CD4-positive, alpha-beta T cell (primary cell): ENCODE results near the gene NCK2. TPM values are rescaled to one million over a fixed set of nuclear protein-coding genes. Genes with fewer than 3 reads are reported as not detected.

Experiments
- ATAC-seq: fragments of 200-7000 bp; cut with Tn5 transposase; one replicate; pipeline ENCODE4 v1.10.0; 2022; ENCODE audit warnings: mild to moderate bottlenecking; ENCODE audit not compliant: poor library complexity
- CTCF ChIA-PET: fragments of 350-600 bp; sonication (Branson Sonifier 250); formaldehyde crosslinking; loops from one replicate; lab custom pipeline; 2021; ENCODE audit warnings: antibody characterized with exemption, inconsistent platforms; lab: Charles Lee
- POLR2A ChIA-PET: fragments of 350-600 bp; sonication (Branson Sonifier 250); formaldehyde crosslinking; loops from one replicate; lab custom pipeline; 2021; ENCODE audit warnings: antibody characterized with exemption, inconsistent platforms; lab: Charles Lee
- DNase-seq, 14 experiments: peaks; one replicate each; pipeline ENCODE4 v3.0.0-alpha.2; 2013 to 2020; ENCODE audit warnings: mixed read lengths in 2 of 14
- H3K27ac ChIP-seq, 2 donors: one replicate each; pipeline versions ENCODE4 v1.5.1 to v1.7.0; 2013; ENCODE audit warnings: low read length in 2 of 2, low read depth in 1 of 2, mild to moderate bottlenecking in 1 of 2
- H3K27me3 ChIP-seq, 2 experiments: 1 replicate in 1 of 2; 2 replicates in 1 of 2; pipeline versions ENCODE4 v1.6.1 to v1.7.0; 2013; ENCODE audit warnings: low read length in 2 of 2, control low read depth in 1 of 2, mild to moderate bottlenecking in 1 of 2, moderate library complexity in 1 of 2; ENCODE audit not compliant: insufficient read depth in 2 of 2, control insufficient read depth in 1 of 2
- H3K36me3 ChIP-seq: one replicate; pipeline ENCODE4 v1.6.1; 2013; ENCODE audit warnings: low read length, control low read depth; ENCODE audit not compliant: insufficient read depth
- H3K4me1 ChIP-seq: one replicate; pipeline ENCODE4 v1.6.1; 2013; ENCODE audit warnings: low read length, control low read depth; ENCODE audit not compliant: insufficient read depth
- H3K4me3 ChIP-seq: one replicate; pipeline ENCODE4 v1.5.1; 2013; ENCODE audit warnings: mild to moderate bottlenecking, low read length, moderate library complexity
- H3K9me3 ChIP-seq, 2 experiments: 1 replicate in 1 of 2; 2 replicates in 1 of 2; pipeline versions ENCODE4 v1.6.1 to v1.7.0; 2013; ENCODE audit warnings: low read length in 2 of 2, mild to moderate bottlenecking in 2 of 2, control low read depth in 1 of 2, moderate library complexity in 1 of 2; ENCODE audit not compliant: control insufficient read depth in 1 of 2, insufficient read depth in 1 of 2
- H3K27ac Mint-ChIP-seq: one replicate; pipeline ENCODE4 v1.8.0; 2020; ENCODE audit warnings: mixed read lengths
- H3K27me3 Mint-ChIP-seq: one replicate; pipeline ENCODE4 v1.8.0; 2021; ENCODE audit warnings: mixed read lengths
- H3K36me3 Mint-ChIP-seq: one replicate; pipeline ENCODE4 v1.8.0; 2021; ENCODE audit warnings: low read depth, mixed read lengths
- H3K4me1 Mint-ChIP-seq: one replicate; pipeline ENCODE4 v1.8.0; 2021; ENCODE audit warnings: low read depth, mixed read lengths
- H3K4me3 Mint-ChIP-seq: one replicate; pipeline ENCODE4 v1.8.0; 2020; ENCODE audit warnings: mild to moderate bottlenecking, mixed read lengths
- H3K9me3 Mint-ChIP-seq: one replicate; pipeline ENCODE4 v1.8.0; 2020; ENCODE audit warnings: mixed read lengths
- intact Hi-C, 2 experiments: fragments of 100-400 bp; cut with DNase I in 1 of 2; cut with micrococcal nuclease in 1 of 2; formaldehyde crosslinking; loops; one replicate each; pipeline versions ENCODE4 v1.15.1 to v1.9.0; 2023 to 2025; cut with DNase I, micrococcal nuclease
- total RNA-seq, 174 experiments: library from RNA in 2 of 174; stranded (reverse) in 2 of 174; gene quantifications; one replicate each; pipeline ENCODE4 v1.2.3 and lab custom pipeline; 2021 to 2026
- TF ChIP-seq, protein P1 (sequence below): fragments of 200-600 bp; IDR thresholded peaks from one replicate; pipeline ENCODE4 v1.8.0; 2022; ENCODE audit warnings: antibody characterized with exemption, mild to moderate bottlenecking

Gene NCK2
- total RNA-seq, 2 experiments from 2014 or later: 92.1 to 92.3 TPM

DNA sequence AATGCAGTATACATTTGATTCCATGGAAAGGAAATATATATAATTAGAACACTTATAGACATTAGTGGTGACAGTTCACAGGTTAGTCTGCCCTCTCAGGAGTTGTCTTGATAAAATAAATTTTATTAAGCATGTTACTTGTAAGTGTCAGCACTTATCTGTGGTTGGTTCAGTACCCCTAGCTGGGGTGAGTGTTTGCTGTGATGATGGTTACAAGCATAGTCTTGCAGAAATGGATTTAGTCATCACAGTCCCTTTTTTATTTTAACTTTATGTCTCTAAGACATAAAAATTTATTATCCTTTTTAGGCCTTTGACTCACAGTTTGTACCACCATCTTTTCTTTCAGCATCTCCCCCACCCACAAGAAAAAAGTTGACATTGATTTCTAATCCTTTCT lies 52.1 kb downstream of the NCK2 start:
- Mint-ChIP-seq H3K36me3 (peaks cover 30% of the 10 kb centered on the region), H3K4me3 (peak overlapping the region; percentile 88), H3K27me3 (no peaks in the 10 kb centered on the region), H3K27ac (peak overlapping the region; percentile 98), H3K9me3 (no peaks in the 10 kb centered on the region), H3K4me1 (peaks cover 92% of the 10 kb centered on the region)
- intact Hi-C loops: loop anchor here (2.0 to 5.0 kb wide), 6 partner anchors 14 to 301 kb away; no protein-coding TSS in a partner anchor
- no peaks in the 10 kb centered on the region for H3K9me3 ChIP-seq
- H3K36me3 ChIP-seq: peaks cover 6% of the 10 kb centered on the region
- DNase-seq: peak in 1 of 14 experiments; percentile 32
- CTCF ChIA-PET: interaction anchor here (1.6 kb wide), 1 partner anchor 50 kb away, joined by 5 read pairs; no protein-coding TSS in a partner anchor
- no peaks in the 10 kb centered on the region for H3K27me3 ChIP-seq
- H3K27ac ChIP-seq: peak overlapping the region; percentile 52 to 81
- POLR2A ChIA-PET: interaction anchor here (2.6 to 6.3 kb wide), 7 partner anchors 18 to 298 kb away, joined by 9 to 58 read pairs (median 26); no protein-coding TSS in a partner anchor
- H3K4me3 ChIP-seq: peak overlapping the region; percentile 13
- H3K4me1 ChIP-seq: peaks cover 85% of the 10 kb centered on the region
- peak; percentile 8 for ATAC-seq
- TF ChIP-seq, protein P1, sequence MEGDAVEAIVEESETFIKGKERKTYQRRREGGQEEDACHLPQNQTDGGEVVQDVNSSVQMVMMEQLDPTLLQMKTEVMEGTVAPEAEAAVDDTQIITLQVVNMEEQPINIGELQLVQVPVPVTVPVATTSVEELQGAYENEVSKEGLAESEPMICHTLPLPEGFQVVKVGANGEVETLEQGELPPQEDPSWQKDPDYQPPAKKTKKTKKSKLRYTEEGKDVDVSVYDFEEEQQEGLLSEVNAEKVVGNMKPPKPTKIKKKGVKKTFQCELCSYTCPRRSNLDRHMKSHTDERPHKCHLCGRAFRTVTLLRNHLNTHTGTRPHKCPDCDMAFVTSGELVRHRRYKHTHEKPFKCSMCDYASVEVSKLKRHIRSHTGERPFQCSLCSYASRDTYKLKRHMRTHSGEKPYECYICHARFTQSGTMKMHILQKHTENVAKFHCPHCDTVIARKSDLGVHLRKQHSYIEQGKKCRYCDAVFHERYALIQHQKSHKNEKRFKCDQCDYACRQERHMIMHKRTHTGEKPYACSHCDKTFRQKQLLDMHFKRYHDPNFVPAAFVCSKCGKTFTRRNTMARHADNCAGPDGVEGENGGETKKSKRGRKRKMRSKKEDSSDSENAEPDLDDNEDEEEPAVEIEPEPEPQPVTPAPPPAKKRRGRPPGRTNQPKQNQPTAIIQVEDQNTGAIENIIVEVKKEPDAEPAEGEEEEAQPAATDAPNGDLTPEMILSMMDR: no peak

DNA sequence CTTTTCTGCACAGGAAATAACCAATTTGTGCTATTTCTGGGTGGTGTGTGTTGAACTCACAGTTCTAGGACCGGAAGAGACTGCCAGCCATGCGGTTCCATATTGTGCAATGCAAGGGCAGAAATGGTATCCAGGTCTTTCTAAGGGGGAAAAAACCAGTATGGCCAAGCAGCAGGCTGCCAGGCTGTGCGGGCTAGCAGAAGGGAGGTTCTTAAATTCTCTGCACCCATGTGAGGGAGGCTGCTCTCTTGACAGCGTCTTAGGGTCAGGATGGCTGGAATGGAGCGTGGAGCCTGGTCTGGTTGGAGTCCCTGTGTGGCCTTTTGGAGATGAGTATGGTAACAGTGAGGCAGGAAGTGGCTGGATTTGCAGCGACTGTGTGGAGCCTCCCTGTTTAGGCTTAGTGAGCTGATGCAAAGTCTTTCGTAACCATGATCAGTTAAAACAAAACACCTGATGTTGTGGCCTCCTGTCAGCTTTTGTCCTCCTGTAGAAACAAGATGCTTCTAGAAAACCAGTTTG lies 52.6 kb downstream of the NCK2 start:
- Mint-ChIP-seq H3K4me1 (peaks cover 92% of the 10 kb centered on the region), H3K9me3 (no peaks in the 10 kb centered on the region), H3K27ac (peak overlapping the region; percentile 98), H3K36me3 (peaks cover 30% of the 10 kb centered on the region), H3K27me3 (no peaks in the 10 kb centered on the region), H3K4me3 (peak overlapping the region; percentile 77)
- TF ChIP-seq, protein P1: no peak
- Histone ChIP-seq H3K9me3 (no peaks in the 10 kb centered on the region), H3K27me3 (no peaks in the 10 kb centered on the region), H3K27ac (peak overlapping the region; percentile 52 to 81), H3K4me1 (peaks cover 88% of the 10 kb centered on the region), H3K36me3 (peaks cover 11% of the 10 kb centered on the region), H3K4me3 (peak overlapping the region; percentile 13)
- intact Hi-C loops: loop anchor here (2.0 to 5.0 kb wide), 6 partner anchors 15 to 300 kb away; no protein-coding TSS in a partner anchor
- ChIA-PET CTCF (interaction anchor here (0.8 to 1.8 kb wide), 4 partner anchors 10 to 288 kb away, joined by 3 to 7 read pairs (median 4); no protein-coding TSS in a partner anchor), POLR2A (interaction anchor here (0.6 to 6.3 kb wide), 18 partner anchors 8 to 363 kb away, joined by 3 to 58 read pairs (median 10); no protein-coding TSS in a partner anchor)
- DNase-seq (peak in 4 of 14 experiments; percentile 51 to 84 (median 68)), ATAC-seq (peak; percentile 24)

DNA sequence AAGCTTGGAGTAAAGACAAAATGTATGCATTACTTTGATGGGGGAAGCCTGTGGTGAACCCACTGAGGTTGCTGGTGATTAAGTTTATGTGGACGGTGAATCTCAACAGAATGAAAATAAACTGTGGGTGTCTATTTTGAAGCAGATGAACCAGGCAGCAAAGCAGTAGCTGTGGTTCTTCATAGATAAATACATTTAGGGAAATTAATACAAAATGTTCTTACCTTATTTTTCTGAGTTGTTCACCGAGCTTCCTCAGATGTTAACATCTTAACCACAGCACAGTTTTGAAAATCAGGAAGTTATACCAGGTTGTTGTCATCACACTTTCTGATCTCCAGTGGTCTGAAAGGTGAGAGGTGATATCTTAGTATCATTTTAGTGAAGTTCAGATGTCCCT lies 53.9 kb downstream of the NCK2 start:
- H3K9me3 ChIP-seq: no peaks in the 10 kb centered on the region
- H3K9me3 Mint-ChIP-seq: no peaks in the 10 kb centered on the region
- no peaks in the 10 kb centered on the region for H3K27me3 Mint-ChIP-seq
- intact Hi-C loops: loop anchor here (1.0 to 5.0 kb wide), 5 partner anchors 10 to 299 kb away; no protein-coding TSS in a partner anchor
- H3K4me1 ChIP-seq: peaks cover 88% of the 10 kb centered on the region
- peaks cover 10% of the 10 kb centered on the region for H3K36me3 ChIP-seq
- ATAC-seq (peak; percentile 11), DNase-seq (peak in 4 of 14 experiments; percentile 47 to 87 (median 78))
- no peaks in the 10 kb centered on the region for H3K27me3 ChIP-seq
- H3K4me1 Mint-ChIP-seq: peaks cover 92% of the 10 kb centered on the region
- H3K36me3 Mint-ChIP-seq: peaks cover 29% of the 10 kb centered on the region
- TF ChIP-seq, protein P1: no peak
- peak overlapping the region; percentile 13 for H3K4me3 ChIP-seq
- CTCF ChIA-PET: interaction anchor here (1.1 to 2.4 kb wide), 6 partner anchors 12 to 296 kb away, joined by 3 to 7 read pairs (median 4); no protein-coding TSS in a partner anchor
- peak overlapping the region; percentile 98 for H3K27ac Mint-ChIP-seq
- POLR2A ChIA-PET: interaction anchor here (0.6 to 6.3 kb wide), 28 partner anchors 9 to 406 kb away, joined by 3 to 58 read pairs (median 8); no protein-coding TSS in a partner anchor
- H3K4me3 Mint-ChIP-seq: peak overlapping the region; percentile 77
- peak overlapping the region; percentile 52 to 81 for H3K27ac ChIP-seq
